ENCODE results near the gene GRAMD2B. TPM values are rescaled to one million over a fixed set of nuclear protein-coding genes. Genes with fewer than 3 reads are reported as not detected.

The GRAMD2B gene
- total and polyA plus RNA-seq, 7 experiments from 2014 or later = 3.8 to 9.8 (median 7.1) TPM

DNA sequence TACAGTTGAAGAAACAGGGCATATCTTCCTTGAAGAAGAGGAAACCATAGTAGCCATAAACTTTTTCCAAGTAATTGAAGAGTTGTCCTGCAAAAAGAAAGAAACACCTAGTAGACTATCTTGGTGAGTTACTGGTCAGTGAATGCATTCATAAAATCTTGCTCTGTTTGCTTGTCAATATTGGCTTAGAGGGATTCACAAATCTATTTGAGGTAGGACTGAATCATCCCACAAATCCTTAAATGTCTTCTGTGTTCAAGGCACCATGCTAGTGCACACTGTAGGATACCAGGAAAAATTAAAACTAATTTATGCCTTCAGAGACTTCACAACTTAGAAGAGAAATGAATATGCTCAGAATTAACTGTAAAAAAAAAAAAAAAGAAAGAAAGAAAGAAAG is 57.6 kb downstream of the GRAMD2B start:
- no peak overlapping the region for H3K4me3 ChIP-seq (ENCODE audit: low read length)
- H3K36me3 ChIP-seq (ENCODE audit: control insufficient read depth in 2 of 3, insufficient read depth in 3 of 3, low read length in 3 of 3) = peaks cover 0 to 39% (median 9%) of the 10 kb centered on the region in 3 experiments
- intact Hi-C loops (cut with micrococcal nuclease) = no loop called here
- no peaks in the 10 kb centered on the region for H3K27me3 ChIP-seq (ENCODE audit: control insufficient read depth in 2 of 2, insufficient read depth in 2 of 2, low read length in 2 of 2)
- CTCF ChIA-PET = interaction anchor here (0.6 kb wide), 1 partner anchor 74 kb away, joined by 3 read pairs; no protein-coding TSS in a partner anchor
- DNase-seq = no peak
- Mint-ChIP-seq H3K4me3 (no peak overlapping the region), H3K4me1 (peaks cover 0 to 6% (median 0%) of the 10 kb centered on the region in 7 donors), H3K27me3 (no peaks in the 10 kb centered on the region), H3K9me3 (no peaks in the 10 kb centered on the region), H3K36me3 (peaks cover 6 to 41% (median 17%) of the 10 kb centered on the region in 5 donors), H3K27ac (peak overlapping the region in 1 of 9 donors; percentile 28)
- no peaks in the 10 kb centered on the region for H3K4me1 ChIP-seq (ENCODE audit: control insufficient read depth in 2 of 2, insufficient read depth in 2 of 2, low read length in 2 of 2)
- H3K9me3 ChIP-seq (ENCODE audit: control insufficient read depth in 2 of 3, low read length in 3 of 3) = no peaks in the 10 kb centered on the region
- ATAC-seq = no peak
- POLR2A ChIA-PET = no interaction called here
- no peak overlapping the region for H3K27ac ChIP-seq (ENCODE audit: low read depth, low read length)

DNA sequence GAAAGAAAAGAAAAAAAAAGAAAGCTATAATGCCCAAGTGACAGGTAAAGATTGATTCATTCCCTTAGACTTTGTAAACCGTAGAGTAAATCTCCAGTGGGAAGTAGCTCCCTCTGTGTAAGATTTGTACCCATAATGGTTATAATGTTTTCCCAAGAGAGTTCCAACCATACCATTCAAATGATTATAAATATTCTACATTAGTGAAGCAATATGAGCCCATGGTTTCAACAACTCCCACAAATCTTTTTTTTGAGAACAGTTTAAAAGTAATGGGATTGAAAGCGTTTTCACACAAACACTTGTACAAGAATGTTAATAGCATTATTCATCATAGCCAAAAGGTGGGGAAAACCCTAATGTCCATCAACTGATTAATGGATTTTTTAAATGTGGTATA is 58.0 kb downstream of the GRAMD2B start:
- Histone ChIP-seq H3K9me3 (ENCODE audit: control insufficient read depth in 2 of 3, low read length in 3 of 3) (no peaks in the 10 kb centered on the region), H3K4me3 (ENCODE audit: low read length) (no peak overlapping the region), H3K27ac (ENCODE audit: low read depth, low read length) (no peak overlapping the region), H3K36me3 (ENCODE audit: control insufficient read depth in 2 of 3, insufficient read depth in 3 of 3, low read length in 3 of 3) (peaks cover 2 to 42% (median 9%) of the 10 kb centered on the region in 3 experiments), H3K4me1 (ENCODE audit: control insufficient read depth in 2 of 2, insufficient read depth in 2 of 2, low read length in 2 of 2) (no peaks in the 10 kb centered on the region), H3K27me3 (ENCODE audit: control insufficient read depth in 2 of 2, insufficient read depth in 2 of 2, low read length in 2 of 2) (no peaks in the 10 kb centered on the region)
- Mint-ChIP-seq H3K36me3 (peaks cover 9 to 44% (median 17%) of the 10 kb centered on the region in 5 donors), H3K4me1 (peaks cover 0 to 6% (median 0%) of the 10 kb centered on the region in 7 donors), H3K4me3 (no peak overlapping the region), H3K9me3 (no peaks in the 10 kb centered on the region), H3K27ac (no peak overlapping the region), H3K27me3 (no peaks in the 10 kb centered on the region)
- ChIA-PET CTCF (interaction anchor here (0.6 kb wide), 1 partner anchor 74 kb away, joined by 3 read pairs; no protein-coding TSS in a partner anchor), POLR2A (no interaction called here)
- no peak for DNase-seq
- no peak for ATAC-seq
- intact Hi-C loops (cut with micrococcal nuclease) = no loop called here

GRCh38 chr5:126482591-126482990 is 59.4 kb downstream of the GRAMD2B start:
- Histone ChIP-seq H3K27ac (ENCODE audit: low read depth, low read length) (no peak overlapping the region), H3K4me1 (ENCODE audit: control insufficient read depth in 2 of 2, insufficient read depth in 2 of 2, low read length in 2 of 2) (no peaks in the 10 kb centered on the region), H3K27me3 (ENCODE audit: control insufficient read depth in 2 of 2, insufficient read depth in 2 of 2, low read length in 2 of 2) (no peaks in the 10 kb centered on the region), H3K4me3 (ENCODE audit: low read length) (no peak overlapping the region), H3K36me3 (ENCODE audit: control insufficient read depth in 2 of 3, insufficient read depth in 3 of 3, low read length in 3 of 3) (peaks cover 9 to 52% (median 9%) of the 10 kb centered on the region in 3 experiments), H3K9me3 (ENCODE audit: control insufficient read depth in 2 of 3, low read length in 3 of 3) (no peaks in the 10 kb centered on the region)
- CTCF ChIA-PET = no interaction called here
- Mint-ChIP-seq H3K36me3 (peaks cover 9 to 51% (median 26%) of the 10 kb centered on the region in 5 donors), H3K9me3 (no peaks in the 10 kb centered on the region), H3K27me3 (no peaks in the 10 kb centered on the region), H3K27ac (peak overlapping the region in 4 of 9 donors; percentile 4 to 53 (median 35)), H3K4me3 (no peak overlapping the region), H3K4me1 (peaks cover 0 to 6% (median 0%) of the 10 kb centered on the region in 7 donors)
- intact Hi-C loops (cut with micrococcal nuclease) = no loop called here
- DNase-seq = no peak
- POLR2A ChIA-PET = no interaction called here
- ATAC-seq = no peak

DNA sequence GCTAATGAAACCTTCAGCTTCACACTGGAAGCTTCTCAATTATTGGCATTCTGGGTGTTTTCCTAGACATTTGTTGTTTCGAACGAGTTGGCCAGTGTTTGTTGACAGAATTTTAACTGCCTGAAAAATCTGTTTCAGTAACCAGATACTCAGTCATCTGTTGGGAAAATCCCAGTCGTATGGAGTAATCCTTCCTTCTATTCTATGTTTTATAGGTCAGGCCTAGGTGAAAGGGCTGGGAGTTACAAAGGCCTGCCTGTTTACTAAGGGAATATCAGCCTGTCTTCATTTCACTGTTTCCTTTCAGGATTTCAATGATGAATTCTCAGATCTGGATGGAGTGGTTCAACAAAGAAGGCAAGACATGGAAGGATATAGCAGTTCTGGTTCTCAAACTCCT is 59.9 kb downstream of the GRAMD2B start:
- CTCF ChIA-PET = no interaction called here
- Histone ChIP-seq H3K27me3 (ENCODE audit: control insufficient read depth in 2 of 2, insufficient read depth in 2 of 2, low read length in 2 of 2) (no peaks in the 10 kb centered on the region), H3K4me3 (ENCODE audit: low read length) (no peak overlapping the region), H3K27ac (ENCODE audit: low read depth, low read length) (no peak overlapping the region), H3K4me1 (ENCODE audit: control insufficient read depth in 2 of 2, insufficient read depth in 2 of 2, low read length in 2 of 2) (no peaks in the 10 kb centered on the region), H3K36me3 (ENCODE audit: control insufficient read depth in 2 of 3, insufficient read depth in 3 of 3, low read length in 3 of 3) (peaks cover 9 to 54% (median 9%) of the 10 kb centered on the region in 3 experiments), H3K9me3 (ENCODE audit: control insufficient read depth in 2 of 3, low read length in 3 of 3) (no peaks in the 10 kb centered on the region)
- no peak for ATAC-seq
- Mint-ChIP-seq H3K27me3 (no peaks in the 10 kb centered on the region), H3K4me3 (no peak overlapping the region), H3K4me1 (peaks cover 0 to 6% (median 0%) of the 10 kb centered on the region in 7 donors), H3K36me3 (peaks cover 9 to 54% (median 26%) of the 10 kb centered on the region in 5 donors), H3K27ac (peak overlapping the region in 3 of 9 donors; percentile 19 to 54 (median 36)), H3K9me3 (no peaks in the 10 kb centered on the region)
- intact Hi-C loops (cut with micrococcal nuclease) = no loop called here
- no peak for DNase-seq
- POLR2A ChIA-PET = no interaction called here

DNA sequence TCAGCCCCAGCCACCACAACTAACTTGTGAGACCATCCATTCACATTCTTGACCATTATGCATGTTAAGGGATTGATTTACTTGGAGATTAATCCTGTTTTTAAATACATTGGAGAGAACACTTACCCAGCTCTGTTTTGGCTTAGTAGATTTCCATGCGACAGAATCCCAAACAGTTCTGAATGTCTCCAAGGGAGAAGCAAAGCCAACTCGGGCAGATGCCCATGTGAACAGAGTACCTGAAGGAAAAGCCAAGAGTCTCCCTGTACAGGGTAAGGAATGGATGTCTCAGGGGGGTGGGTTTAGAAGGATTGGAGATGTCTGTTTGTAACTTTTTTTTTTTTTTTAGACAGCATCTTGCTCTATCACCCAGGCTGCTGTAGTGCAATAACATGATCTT is 61.0 kb downstream of the GRAMD2B start:
- POLR2A ChIA-PET = no interaction called here
- peaks cover 11 to 59% (median 30%) of the 10 kb centered on the region in 5 donors for H3K36me3 Mint-ChIP-seq

DNA sequence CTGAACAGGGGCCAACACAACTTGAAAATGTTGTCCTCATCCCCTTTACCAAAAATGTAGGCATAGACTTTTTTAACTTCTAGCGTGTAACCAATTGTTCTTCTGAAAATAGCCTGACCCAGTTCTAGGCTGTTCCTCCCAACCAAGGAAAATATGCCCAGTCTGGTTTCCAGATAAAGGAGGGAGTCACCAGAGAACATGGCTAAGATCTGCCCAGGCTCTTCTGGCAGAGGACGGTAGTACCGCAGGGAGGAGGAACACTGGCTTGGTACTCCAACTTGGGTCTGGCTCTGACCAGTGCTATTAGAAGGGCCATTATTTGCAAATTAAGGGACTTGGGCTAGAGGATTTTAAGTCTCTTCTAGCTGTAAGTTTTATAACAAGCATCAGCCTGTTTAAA is 63.1 kb downstream of the GRAMD2B start:
- peaks cover 0 to 5% (median 0%) of the 10 kb centered on the region in 7 donors for H3K4me1 Mint-ChIP-seq
- Histone ChIP-seq H3K9me3 (ENCODE audit: control insufficient read depth in 2 of 3, low read length in 3 of 3) (no peaks in the 10 kb centered on the region), H3K36me3 (ENCODE audit: control insufficient read depth in 2 of 3, insufficient read depth in 3 of 3, low read length in 3 of 3) (peaks cover 9 to 48% (median 9%) of the 10 kb centered on the region in 3 experiments), H3K27ac (ENCODE audit: low read depth, low read length) (no peak overlapping the region), H3K27me3 (ENCODE audit: control insufficient read depth in 2 of 2, insufficient read depth in 2 of 2, low read length in 2 of 2) (no peaks in the 10 kb centered on the region), H3K4me3 (ENCODE audit: low read length) (no peak overlapping the region), H3K4me1 (ENCODE audit: control insufficient read depth in 2 of 2, insufficient read depth in 2 of 2, low read length in 2 of 2) (no peaks in the 10 kb centered on the region)
- ChIA-PET CTCF (interaction anchor here (0.9 to 1.4 kb wide), 2 partner anchors 13 to 42 kb away, joined by 3 to 7 read pairs; no protein-coding TSS in a partner anchor), POLR2A (no interaction called here)
- DNase-seq (no peak), ATAC-seq (no peak)
- H3K36me3 Mint-ChIP-seq = peaks cover 5 to 50% (median 25%) of the 10 kb centered on the region in 5 donors
- no peaks in the 10 kb centered on the region for H3K9me3 Mint-ChIP-seq
- no peaks in the 10 kb centered on the region for H3K27me3 Mint-ChIP-seq
- H3K27ac Mint-ChIP-seq = peak overlapping the region in 1 of 9 donors; percentile 59
- intact Hi-C loops (cut with micrococcal nuclease) = loop anchor here in 1 of 2 donors (5.0 kb wide), 1 partner anchor 64 kb away; the partner anchor contains the start of gene GRAMD2B
- H3K4me3 Mint-ChIP-seq = no peak overlapping the region

More for the DNA sequence above, 61.0 kb downstream of the GRAMD2B start:
- H3K4me1 ChIP-seq (ENCODE audit: control insufficient read depth in 2 of 2, insufficient read depth in 2 of 2, low read length in 2 of 2) = no peaks in the 10 kb centered on the region
- no peak overlapping the region for H3K4me3 ChIP-seq (ENCODE audit: low read length)
- peaks cover 0 to 6% (median 0%) of the 10 kb centered on the region in 7 donors for H3K4me1 Mint-ChIP-seq
- no peaks in the 10 kb centered on the region for H3K9me3 ChIP-seq (ENCODE audit: control insufficient read depth in 2 of 3, low read length in 3 of 3)
- H3K36me3 ChIP-seq (ENCODE audit: control insufficient read depth in 2 of 3, insufficient read depth in 3 of 3, low read length in 3 of 3) = peaks cover 9 to 62% (median 9%) of the 10 kb centered on the region in 3 experiments
- no peaks in the 10 kb centered on the region for H3K27me3 ChIP-seq (ENCODE audit: control insufficient read depth in 2 of 2, insufficient read depth in 2 of 2, low read length in 2 of 2)
- H3K27me3 Mint-ChIP-seq = no peaks in the 10 kb centered on the region
- DNase-seq = no peak
- CTCF ChIA-PET = no interaction called here
- intact Hi-C loops (cut with micrococcal nuclease) = no loop called here
- no peak overlapping the region for H3K4me3 Mint-ChIP-seq
- H3K27ac Mint-ChIP-seq = no peak overlapping the region
- H3K9me3 Mint-ChIP-seq = no peaks in the 10 kb centered on the region
- no peak overlapping the region for H3K27ac ChIP-seq (ENCODE audit: low read depth, low read length)
- no peak for ATAC-seq

- H3K36me3 ChIP-seq (ENCODE audit: control insufficient read depth in 2 of 3, insufficient read depth in 3 of 3, low read length in 3 of 3) = peaks cover 5 to 47% (median 9%) of the 10 kb centered on the region in 3 experiments
- ATAC-seq = no peak
- no peaks in the 10 kb centered on the region for H3K4me1 ChIP-seq (ENCODE audit: control insufficient read depth in 2 of 2, insufficient read depth in 2 of 2, low read length in 2 of 2)
- Mint-ChIP-seq H3K36me3 (peaks cover 5 to 48% (median 24%) of the 10 kb centered on the region in 5 donors), H3K27ac (peak overlapping the region in 3 of 9 donors; percentile 17 to 54 (median 21)), H3K4me1 (peaks cover 0 to 5% (median 0%) of the 10 kb centered on the region in 7 donors), H3K27me3 (no peaks in the 10 kb centered on the region), H3K9me3 (no peaks in the 10 kb centered on the region), H3K4me3 (no peak overlapping the region)
- no peaks in the 10 kb centered on the region for H3K27me3 ChIP-seq (ENCODE audit: control insufficient read depth in 2 of 2, insufficient read depth in 2 of 2, low read length in 2 of 2)
- no peak overlapping the region for H3K27ac ChIP-seq (ENCODE audit: low read depth, low read length)
- intact Hi-C loops (cut with micrococcal nuclease) = loop anchor here in 1 of 2 donors (5.0 kb wide), 1 partner anchor 65 kb away; the partner anchor contains the start of gene GRAMD2B
- POLR2A ChIA-PET = interaction anchor here (1.1 to 1.6 kb wide), 2 partner anchors 13 to 64 kb away, joined by 3 to 4 read pairs; no protein-coding TSS in a partner anchor
- no peak for DNase-seq
- H3K4me3 ChIP-seq (ENCODE audit: low read length) = no peak overlapping the region
- H3K9me3 ChIP-seq (ENCODE audit: control insufficient read depth in 2 of 3, low read length in 3 of 3) = no peaks in the 10 kb centered on the region
- CTCF ChIA-PET = interaction anchor here (0.6 kb wide), 2 partner anchors 8 to 84 kb away, joined by 3 read pairs; no protein-coding TSS in a partner anchor
Observed at GRCh38 chr5:126487596-126487995, 64.4 kb downstream of the GRAMD2B start.
